Osteoblast (primary cell): ENCODE data around the gene RPS21. TPM values are rescaled to one million over a fixed set of nuclear protein-coding genes. Genes with fewer than 3 reads are reported as not detected.

ENCODE experiments used
- DNase-seq: peaks from one replicate; pipeline ENCODE4 v3.0.0; 2011; ENCODE audit warnings: low spot score, mixed read lengths; ENCODE audit not compliant: insufficient read length; ENCODE audit errors: missing footprints
- H2AFZ ChIP-seq: 2 replicates; pipeline ENCODE4 v1.6.0; 2011; ENCODE audit warnings: mild to moderate bottlenecking, low read length
- H3K27ac ChIP-seq: 2 replicates; pipeline ENCODE4 v1.5.1; 2011; ENCODE audit warnings: mild to moderate bottlenecking, low read depth, low read length, moderate library complexity
- H3K27me3 ChIP-seq: 2 replicates; pipeline ENCODE4 v1.6.0; 2012; ENCODE audit warnings: mild to moderate bottlenecking, control low read depth, inconsistent platforms, low read length, moderate library complexity; ENCODE audit not compliant: insufficient read depth
- H3K36me3 ChIP-seq: 2 replicates; pipeline ENCODE4 v1.5.1; 2011; ENCODE audit warnings: mild to moderate bottlenecking, low read length, control low read depth, moderate library complexity; ENCODE audit not compliant: insufficient read depth
- H3K4me1 ChIP-seq: 2 replicates; pipeline ENCODE4 v1.5.1; 2011; ENCODE audit warnings: mild to moderate bottlenecking, low read length, control low read depth, moderate library complexity; ENCODE audit not compliant: insufficient read depth
- H3K4me2 ChIP-seq: 2 replicates; pipeline ENCODE4 v1.6.0; 2011; ENCODE audit warnings: mild to moderate bottlenecking, low read length; ENCODE audit not compliant: insufficient read depth
- H3K4me3 ChIP-seq: fragments of 200-600 bp; sonication (generic); 3 replicates; pipeline ENCODE4 v1.5.1; 2012; ENCODE audit warnings: mild to moderate bottlenecking, low read length, inconsistent platforms; ENCODE audit not compliant: insufficient read depth
- H3K79me2 ChIP-seq: 2 replicates; pipeline ENCODE4 v1.6.0; 2012; ENCODE audit warnings: mild to moderate bottlenecking, low read length, control low read depth, inconsistent platforms; ENCODE audit not compliant: insufficient read depth
- H3K9me3 ChIP-seq: 2 replicates; pipeline ENCODE4 v1.5.1; 2011; ENCODE audit warnings: low read depth, low read length, control low read depth
- H4K20me1 ChIP-seq: 2 replicates; pipeline ENCODE4 v1.6.0; 2012; ENCODE audit warnings: mild to moderate bottlenecking, low read length, control low read depth; ENCODE audit not compliant: insufficient read depth
- CTCF ChIP-seq: IDR thresholded peaks from 2 replicates; pipeline ENCODE4 v1.5.1; 2011; ENCODE audit warnings: mild to moderate bottlenecking, low read depth, low read length, moderate library complexity; ENCODE audit errors: extremely low read depth
- total RNA-seq: library from RNA; depleted of rRNA; stranded (reverse); fragments of >200 nt; gene quantifications from 2 replicates; pipeline ENCODE4 v1.2.3, GENCODE V29; 2012

RPS21 gene
- total RNA-seq, 1 donor: 460 TPM

- no peaks in the 10 kb centered on the region for H3K9me3 ChIP-seq
- no peaks in the 10 kb centered on the region for H4K20me1 ChIP-seq
- no peak for DNase-seq
- no peak overlapping the region for H3K4me2 ChIP-seq
- H3K36me3 ChIP-seq: no peaks in the 10 kb centered on the region
- no peaks in the 10 kb centered on the region for H3K4me1 ChIP-seq
- no peak for TF ChIP-seq CTCF
- no peak overlapping the region for H3K4me3 ChIP-seq
- H3K27ac ChIP-seq: no peak overlapping the region
- H3K79me2 ChIP-seq: no peaks in the 10 kb centered on the region
- peaks cover 5% of the 10 kb centered on the region for H3K27me3 ChIP-seq
- no peak overlapping the region for H2AFZ ChIP-seq
These were observed 32.0 kb downstream of the RPS21 start for GRCh38 chr20:62418709-62419487.

GRCh38 chr20:62419759-62420158 lies 32.9 kb downstream of the RPS21 start:
- Histone ChIP-seq H3K27ac (no peak overlapping the region), H3K4me2 (no peak overlapping the region), H4K20me1 (no peaks in the 10 kb centered on the region), H3K9me3 (no peaks in the 10 kb centered on the region), H3K27me3 (peaks cover 2% of the 10 kb centered on the region), H3K79me2 (no peaks in the 10 kb centered on the region), H3K4me3 (no peak overlapping the region), H3K36me3 (no peaks in the 10 kb centered on the region), H2AFZ (no peak overlapping the region), H3K4me1 (no peaks in the 10 kb centered on the region)
- TF ChIP-seq CTCF: no peak
- DNase-seq: no peak

GRCh38 chr20:62420846-62421715 lies 34.2 kb downstream of the RPS21 start:
- H3K27me3 ChIP-seq: no peaks in the 10 kb centered on the region
- no peak overlapping the region for H3K27ac ChIP-seq
- H3K36me3 ChIP-seq: no peaks in the 10 kb centered on the region
- H3K79me2 ChIP-seq: no peaks in the 10 kb centered on the region
- H3K4me2 ChIP-seq: no peak overlapping the region
- H3K4me1 ChIP-seq: no peaks in the 10 kb centered on the region
- H3K4me3 ChIP-seq: no peak overlapping the region
- no peaks in the 10 kb centered on the region for H3K9me3 ChIP-seq
- H4K20me1 ChIP-seq: no peaks in the 10 kb centered on the region
- no peak for DNase-seq
- TF ChIP-seq CTCF: no peak
- H2AFZ ChIP-seq: no peak overlapping the region

GRCh38 chr20:62421716-62421990 lies 34.8 kb downstream of the RPS21 start:
- no peak for TF ChIP-seq CTCF
- Histone ChIP-seq H2AFZ (no peak overlapping the region), H3K4me2 (no peak overlapping the region), H3K4me1 (no peaks in the 10 kb centered on the region), H3K27me3 (no peaks in the 10 kb centered on the region), H3K79me2 (no peaks in the 10 kb centered on the region), H3K9me3 (no peaks in the 10 kb centered on the region), H4K20me1 (no peaks in the 10 kb centered on the region), H3K27ac (no peak overlapping the region), H3K4me3 (no peak overlapping the region), H3K36me3 (no peaks in the 10 kb centered on the region)
- no peak for DNase-seq
